ENCODE data around the gene GLA.

GLA gene
- 48.0 reads per million, percentile 67 among the genes with 10 or more reads in this experiment for total RNA-seq

- peak; percentile 82 for DNase-seq
Measured at GRCh38 chrX:101407748-101408531, at the start of gene GLA, which contains the start of gene HNRNPH2. Gene GLA, minus strand, starts transcription at chrX:101407925. Its CDS starts 22 bp downstream, at chrX:101407903. Gene HNRNPH2, plus strand, starts transcription at chrX:101408222. Its CDS starts 3,767 bp downstream, at chrX:101411989.

DNA sequence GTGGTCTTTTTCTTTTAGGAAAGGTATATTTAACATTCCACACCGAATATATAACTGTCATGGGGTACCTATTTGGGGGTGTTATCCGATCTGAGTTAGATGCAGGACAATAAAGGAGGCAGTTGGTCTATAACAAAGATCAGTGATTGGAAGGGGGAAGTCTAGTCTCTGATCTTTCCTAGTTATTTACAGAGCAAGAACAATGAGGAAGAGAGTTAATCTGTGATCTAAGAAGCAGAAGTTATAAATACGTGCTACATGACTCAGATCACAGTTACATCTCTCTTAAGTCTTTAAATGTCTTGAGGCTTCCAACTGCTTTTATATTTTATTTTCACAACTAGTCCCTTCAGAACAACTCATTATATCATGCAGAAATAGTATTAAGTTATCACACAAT is 44.3 kb upstream of the GLA start:
- DNase-seq: no peak

GRCh38 chrX:101450961-101451360 is 43.2 kb upstream of the GLA start:
- no peak for DNase-seq

DNA sequence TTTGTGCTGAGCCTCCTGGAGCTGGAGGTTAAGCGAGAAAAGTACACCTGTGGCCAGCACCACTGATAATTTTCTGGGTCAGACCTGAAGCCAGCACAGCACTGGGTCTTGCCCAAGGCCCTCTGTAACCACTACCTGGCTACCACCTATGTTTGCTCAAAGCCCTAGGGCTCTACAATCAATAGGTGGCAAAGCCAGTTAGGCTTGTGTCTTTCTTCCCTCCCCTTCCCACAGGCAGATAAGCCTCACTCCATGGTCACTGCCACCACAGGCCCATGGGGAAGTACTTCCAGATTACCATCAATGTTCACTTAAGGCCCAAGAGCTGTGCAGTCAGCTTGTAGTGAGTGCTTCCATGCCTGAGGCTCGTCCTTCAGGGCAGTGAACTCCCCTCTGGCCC is 42.4 kb upstream of the GLA start:
- DNase-seq: no peak

DNA sequence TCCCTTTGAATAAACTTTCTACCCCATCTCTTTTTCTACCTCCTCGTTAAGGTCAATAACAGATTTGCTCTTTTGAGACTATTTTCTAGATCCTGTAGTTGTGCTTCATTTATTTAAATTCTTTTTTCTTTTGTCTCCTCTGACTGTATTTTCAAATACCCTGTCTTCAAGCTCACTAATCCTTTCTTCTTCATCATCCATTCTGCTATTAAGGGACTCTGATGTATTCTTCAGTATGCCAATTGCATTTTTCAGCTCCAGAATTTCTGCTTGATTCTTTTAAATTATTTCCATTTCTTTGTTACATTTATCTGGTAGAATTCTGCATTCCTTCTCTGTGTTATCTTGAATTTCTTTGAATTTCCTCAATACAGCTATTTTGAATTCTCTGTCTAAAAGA is 41.6 kb upstream of the GLA start:
- DNase-seq: no peak

GRCh38 chrX:101442085-101442484 is 34.4 kb upstream of the GLA start:
- DNase-seq: no peak

DNA sequence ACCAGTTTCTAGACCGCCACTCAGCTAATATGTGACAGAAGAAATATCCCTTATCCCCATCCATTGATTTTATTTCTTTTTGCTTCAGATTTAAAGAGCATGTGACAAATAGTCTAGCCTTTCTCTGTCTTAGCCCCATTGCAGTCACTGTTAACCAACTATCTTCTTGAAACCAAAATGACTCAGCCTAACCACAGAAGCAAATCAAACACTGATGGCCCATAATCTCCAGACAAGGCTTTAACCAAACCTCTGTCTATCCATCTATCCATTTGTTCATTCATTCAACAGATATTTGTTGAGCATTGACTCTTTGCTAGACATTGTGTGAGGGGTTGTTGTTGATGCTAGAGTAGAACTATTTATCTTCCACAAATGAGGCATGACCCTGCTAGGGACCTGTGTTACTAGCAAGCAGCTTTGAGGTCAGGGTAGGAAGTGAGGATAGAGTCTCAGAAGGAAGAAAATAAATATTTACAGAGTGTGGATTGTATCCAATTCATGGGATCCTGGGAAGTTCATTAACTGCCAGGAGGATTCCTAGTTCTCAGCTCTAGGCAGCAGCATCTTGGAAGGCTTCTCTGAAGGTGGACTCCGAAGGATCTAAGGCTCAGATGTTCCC is 22.8 kb upstream of the GLA start:
- no peak for DNase-seq

GRCh38 chrX:101429934-101430333 is 22.2 kb upstream of the GLA start:
- no peak for DNase-seq

DNA sequence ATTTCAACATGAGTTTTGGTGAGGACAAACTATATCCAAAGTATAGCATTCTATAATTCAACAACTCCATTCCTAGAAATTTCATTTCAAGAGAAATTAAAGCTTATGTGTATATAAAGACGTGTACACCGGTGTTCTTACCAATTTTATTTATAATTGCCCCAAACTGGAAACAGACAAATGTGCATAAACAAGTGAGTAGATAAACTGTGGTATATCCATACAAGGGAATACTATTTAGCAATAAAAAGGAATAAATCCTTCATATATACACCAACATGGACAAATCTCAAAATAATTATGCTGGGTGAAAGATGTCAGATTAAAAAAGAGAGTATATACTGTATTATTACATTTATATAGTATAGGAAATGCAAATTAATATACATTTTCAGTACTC is 20.2 kb upstream of the GLA start:
- DNase-seq: no peak

DNA sequence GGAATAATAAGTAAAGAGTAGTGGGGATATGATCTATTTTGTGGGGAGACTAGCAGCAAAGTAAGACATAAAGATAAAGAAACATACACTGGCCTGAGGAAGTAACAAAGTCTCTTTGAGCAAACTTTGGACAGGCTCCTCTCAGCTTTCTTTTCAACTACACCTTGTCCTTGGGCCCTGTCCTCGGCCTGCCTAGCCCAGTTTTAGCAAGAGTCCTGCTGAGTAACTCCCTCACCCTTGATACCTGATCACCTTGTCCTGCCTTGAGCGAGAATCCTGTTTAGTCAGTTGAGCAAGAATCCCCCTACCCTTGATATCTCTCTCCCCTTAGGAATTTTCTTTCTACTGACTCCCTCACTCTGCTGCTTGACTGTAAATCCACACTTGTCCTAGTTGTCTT is 11.8 kb upstream of the GLA start:
- no peak for DNase-seq

- peak; percentile 12 for DNase-seq
Measured at GRCh38 chrX:101417981-101418841, 10.5 kb upstream of the GLA start.

- DNase-seq: no peak
Measured at GRCh38 chrX:101417190-101417589, 9.5 kb upstream of the GLA start.

- no peak for DNase-seq
Measured at GRCh38 chrX:101416691-101417090, 9.0 kb upstream of the GLA start.

- peak; percentile 34 for DNase-seq
Measured at GRCh38 chrX:101415180-101416145, 7.7 kb upstream of the GLA start.

- DNase-seq: no peak
Measured at GRCh38 chrX:101411984-101412383, 4.3 kb upstream of the GLA start.

- DNase-seq: no peak
Measured at GRCh38 chrX:101410461-101410860, 2.7 kb upstream of the GLA start.

GRCh38 chrX:101409043-101409442 is 1.3 kb upstream of the GLA start:
- no peak for DNase-seq

GRCh38 chrX:101408532-101408841 is 762 bp upstream of the GLA start:
- DNase-seq: no peak

- no peak for DNase-seq
Measured at GRCh38 chrX:101407167-101407747, 468 bp downstream of the GLA start.

DNA sequence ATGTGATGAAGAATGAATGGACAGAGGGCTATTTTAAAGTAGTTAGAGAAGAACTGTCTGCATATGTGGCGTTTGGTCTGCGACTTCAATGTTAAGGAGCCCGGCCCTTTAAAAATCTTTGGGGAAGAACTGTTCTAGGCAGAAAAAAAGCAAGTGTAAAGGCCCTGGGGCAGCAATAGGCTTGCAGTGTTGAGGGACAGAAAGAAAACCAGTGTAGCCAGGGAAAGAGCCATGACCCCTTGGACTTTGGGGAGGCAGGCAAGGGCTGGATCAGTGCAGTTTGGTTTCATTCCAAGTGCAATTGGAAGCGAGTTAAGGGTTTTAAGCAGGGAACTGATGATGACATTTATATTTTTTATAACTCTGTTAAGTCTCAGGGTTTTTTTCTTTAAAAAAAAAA is 7.9 kb downstream of the GLA start:
- DNase-seq: no peak

DNA sequence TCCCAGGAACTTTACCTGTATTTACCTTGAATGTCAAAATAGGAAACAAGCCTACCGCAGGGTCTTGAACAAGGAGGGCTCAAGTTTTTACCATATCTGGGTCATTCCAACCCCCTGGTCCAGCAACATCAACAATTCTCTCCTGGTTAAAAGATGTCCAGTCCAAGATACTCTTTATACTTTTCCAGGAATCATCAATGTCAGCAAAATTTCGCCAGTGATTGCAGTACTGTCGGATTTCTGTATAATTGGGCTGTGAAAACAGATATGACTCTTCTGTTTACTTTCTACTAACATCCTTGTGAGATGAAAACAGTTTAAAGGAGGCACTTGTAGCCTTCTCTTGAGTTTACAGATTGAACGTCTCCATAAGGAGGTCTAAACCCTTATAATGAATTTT is 9.0 kb downstream of the GLA start:
- no peak for DNase-seq

- DNase-seq: no peak
Measured at GRCh38 chrX:101397779-101398178, 9.9 kb downstream of the GLA start.

Data from effector CD4-positive, alpha-beta T cell (primary cell).